HL-60/S4 (cell line): ENCODE results near the gene GRIK4.
"Not testable (repeated sequence)": the region's sequence is repeated elsewhere in the genome, so short reads cannot be mapped to it uniquely, and the experiment has no call there.

Experiments
- in situ Hi-C: fragments of 300-500 bp; cut with MboI; formaldehyde crosslinking; loops from 2 replicates; pipeline ENCODE4 v1.14.3; 2022; ENCODE audit warnings: low sequenced_read_pairs

The GRIK4 gene

DNA sequence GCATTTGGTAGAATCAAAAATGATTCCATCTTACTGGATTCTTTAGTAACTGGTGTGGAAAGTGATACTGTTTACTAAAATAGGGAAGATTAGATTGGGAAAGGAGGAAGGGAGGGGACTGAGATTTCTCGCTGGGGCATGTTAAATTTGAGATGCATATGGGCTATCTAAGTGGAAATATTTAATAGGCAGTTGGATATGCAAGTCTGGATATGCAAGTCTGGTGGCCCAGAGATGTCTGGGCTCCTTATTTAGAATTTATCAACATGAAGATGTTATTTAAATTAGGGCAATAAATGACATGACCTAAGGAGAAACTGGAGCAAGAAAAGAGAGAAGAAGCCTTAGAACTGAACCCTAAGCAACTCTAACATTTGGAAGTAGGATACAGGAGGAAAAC, 495.4 kb downstream of the GRIK4 start:
- in situ Hi-C loops, result no loop called here

- in situ Hi-C loops, result no loop called here
These were observed 497.0 kb downstream of the GRIK4 start for GRCh38 chr11:121008551-121008950.

- in situ Hi-C loops, result no loop called here
These were observed 500.5 kb downstream of the GRIK4 start for GRCh38 chr11:121012091-121012490.

DNA sequence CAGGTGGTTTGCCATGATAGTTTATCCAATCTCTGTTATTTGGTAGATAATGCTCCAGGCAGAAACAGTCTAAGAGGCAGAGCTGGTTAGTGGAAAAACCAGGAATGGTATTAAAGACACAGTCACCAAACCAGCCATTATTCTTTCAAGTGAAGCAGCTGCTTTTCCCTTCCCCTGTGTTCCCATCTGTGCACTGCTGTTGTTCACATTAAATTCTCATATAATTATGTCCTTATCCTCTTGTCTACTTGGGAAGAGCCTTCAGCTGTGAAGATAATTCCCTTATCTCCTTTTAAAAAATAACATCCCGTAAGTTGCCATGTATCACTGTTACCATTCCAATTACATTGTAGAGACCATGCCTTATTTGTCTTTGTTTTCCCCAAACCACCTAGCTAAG, 507.2 kb downstream of the GRIK4 start:
- in situ Hi-C loops, result no loop called here

DNA sequence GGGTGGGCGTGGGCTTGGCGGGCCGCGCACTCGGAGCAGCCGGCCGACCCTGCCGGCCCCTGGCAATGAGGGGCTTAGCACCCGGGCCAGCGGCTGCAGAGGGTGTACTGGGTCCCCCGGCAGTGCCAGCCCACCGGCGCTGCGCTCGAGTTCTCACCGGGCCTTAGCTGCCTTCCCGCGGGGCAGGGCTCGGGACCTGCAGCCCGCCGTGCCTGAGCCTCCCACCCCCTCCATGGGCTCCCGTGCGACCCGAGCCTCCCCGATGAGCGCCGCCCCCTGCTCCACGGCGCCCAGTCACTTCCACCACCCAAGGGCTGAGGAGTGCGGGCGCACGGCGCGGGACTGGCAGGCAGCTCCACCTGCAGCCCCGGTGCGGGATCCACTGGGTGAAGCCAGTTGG, 510.2 kb downstream of the GRIK4 start:
- in situ Hi-C loops, result not testable (repeated sequence)

- in situ Hi-C loops, result no loop called here
These were observed 512.6 kb downstream of the GRIK4 start, which contains the start of gene TBCEL for GRCh38 chr11:121023848-121024751. Gene TBCEL (plus strand): TSS chr11:121024102. CDS start chr11:121045691, 21,589 bp downstream.

DNA sequence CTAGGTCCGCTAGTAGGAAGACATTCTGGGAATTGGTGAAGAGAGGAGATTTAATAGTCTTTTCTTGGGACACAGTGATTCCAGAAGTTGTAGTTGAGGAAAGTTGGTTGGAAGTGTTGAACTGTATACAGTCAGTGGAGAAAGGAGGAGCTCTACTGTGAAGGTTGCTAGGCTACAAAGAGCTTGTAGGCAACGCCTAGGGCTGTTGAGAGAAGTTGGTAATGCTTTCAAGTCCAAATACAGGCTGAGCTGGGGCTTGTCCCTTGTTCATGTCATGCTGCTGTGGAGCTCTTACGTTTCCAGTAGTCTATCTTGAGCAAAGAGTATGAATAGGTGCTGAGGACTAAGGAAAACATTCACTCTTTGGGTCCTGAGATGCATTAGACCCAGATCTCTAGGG, 513.4 kb downstream of the GRIK4 start:
- in situ Hi-C loops, result no loop called here

- in situ Hi-C loops, result no loop called here
These were observed 517.6 kb downstream of the GRIK4 start for GRCh38 chr11:121029153-121029552.

GRCh38 chr11:121029813-121030445, 518.4 kb downstream of the GRIK4 start:
- in situ Hi-C loops, result no loop called here

DNA sequence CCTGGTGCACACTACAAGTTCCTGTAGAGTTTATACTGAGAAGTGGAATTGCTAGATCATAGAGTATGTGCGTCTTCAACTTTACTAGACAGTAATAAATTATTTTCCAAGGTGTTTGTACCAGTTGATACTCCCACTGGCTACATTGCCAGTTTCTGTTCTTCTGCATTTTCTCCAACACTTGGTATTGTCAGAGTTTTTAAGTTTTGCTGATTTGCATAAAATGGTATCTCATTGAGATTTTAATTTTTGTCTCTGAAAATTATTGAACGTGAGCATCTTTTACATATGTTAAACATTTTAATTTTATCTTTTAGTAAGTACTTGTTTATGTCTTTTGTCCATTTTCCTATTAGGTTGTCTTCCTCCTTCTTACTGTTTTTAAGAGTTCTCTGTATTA, 519.6 kb downstream of the GRIK4 start:
- in situ Hi-C loops, result no loop called here

- in situ Hi-C loops, result not testable (repeated sequence)
These were observed 520.1 kb downstream of the GRIK4 start for GRCh38 chr11:121031648-121032047.

DNA sequence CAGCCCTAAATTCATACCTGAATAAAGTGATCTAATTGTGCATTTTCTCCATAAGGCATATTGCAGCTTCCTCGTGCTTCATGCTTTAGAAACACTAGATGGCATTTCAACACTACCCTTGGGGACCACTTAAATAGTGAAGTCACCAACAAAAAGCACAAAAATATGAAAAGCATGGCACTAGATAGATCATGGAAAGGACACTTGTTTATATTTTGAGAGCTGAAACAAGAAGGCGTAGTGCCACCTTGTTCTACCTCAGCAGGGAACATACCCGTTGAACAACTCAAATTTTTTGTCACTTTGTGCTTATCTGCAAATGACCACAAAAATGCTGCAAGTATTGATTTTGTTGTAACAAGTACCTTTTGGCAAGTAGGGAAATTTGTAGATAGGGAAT, 521.0 kb downstream of the GRIK4 start:
- in situ Hi-C loops, result no loop called here

GRCh38 chr11:121033635-121034034, 522.1 kb downstream of the GRIK4 start:
- in situ Hi-C loops, result no loop called here

DNA sequence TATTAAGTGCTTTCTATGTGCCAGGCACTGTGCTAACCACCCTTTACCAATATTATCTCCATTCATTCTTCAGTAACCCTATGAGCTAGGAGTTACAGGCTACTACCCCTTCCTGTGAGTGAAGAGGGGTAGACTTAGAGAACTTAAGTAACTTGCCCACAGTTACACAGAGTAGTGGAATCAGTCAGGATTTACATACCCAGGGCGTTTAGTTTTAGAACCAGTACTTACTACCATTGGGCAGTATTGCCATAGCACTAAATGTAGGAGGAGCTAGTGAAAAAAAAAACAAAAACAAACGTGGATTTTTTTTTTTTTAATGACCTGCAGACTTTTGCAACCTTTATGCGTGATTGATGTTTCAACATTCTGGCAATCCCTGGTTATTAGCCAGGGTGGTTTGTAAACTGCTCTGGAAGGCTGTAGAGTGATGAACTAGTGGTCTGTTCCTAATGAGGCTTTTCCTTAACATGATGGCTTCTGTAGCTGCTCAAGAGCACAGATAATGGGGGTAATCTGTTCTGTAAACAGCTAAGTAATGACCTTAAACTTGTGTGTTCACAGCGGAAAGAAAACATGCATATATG, 523.7 kb downstream of the GRIK4 start:
- in situ Hi-C loops, result no loop called here

GRCh38 chr11:121035780-121036179, 524.2 kb downstream of the GRIK4 start:
- in situ Hi-C loops, result no loop called here

DNA sequence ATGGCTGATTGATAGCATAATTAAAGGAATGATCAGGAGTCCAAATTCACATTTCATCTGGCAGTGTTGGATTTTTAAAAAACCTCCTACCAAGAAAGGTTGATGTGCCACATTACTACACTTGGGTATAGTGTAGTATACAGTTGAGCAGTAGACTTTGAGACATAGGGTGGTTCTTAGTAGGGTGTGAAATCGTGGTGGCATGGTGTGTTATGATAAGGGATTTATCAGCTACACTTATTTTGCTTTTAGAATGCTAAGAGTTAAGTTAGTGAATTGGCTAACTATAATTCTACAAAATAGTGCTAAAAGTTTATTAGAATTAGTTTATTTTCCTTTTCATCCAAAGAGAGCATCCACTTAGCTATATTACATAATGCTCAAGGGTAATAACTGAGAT, 525.5 kb downstream of the GRIK4 start:
- in situ Hi-C loops, result no loop called here
